HEK293 (cell line): ENCODE results near the gene SH3YL1.

ENCODE experiments used
- CTCF ChIA-PET: fragments of 350-600 bp; formaldehyde crosslinking; extraction: SDS; loops from one replicate; lab custom pipeline; 2021; ENCODE audit warnings: antibody characterized with exemption; lab: Yijun Ruan, JAX
- POLR2A ChIA-PET: fragments of 300-600 bp; formaldehyde crosslinking; extraction: SDS; loops from one replicate; lab custom pipeline; 2020; ENCODE audit warnings: antibody characterized with exemption, inconsistent platforms; lab: Yijun Ruan, JAX
- H3K27ac ChIP-seq: fragments of 200-500 bp; sonication (Bioruptor generic); 2 replicates; pipeline ENCODE4 v1.5.1; 2014; ENCODE audit warnings: low read depth, low read length, control low read depth, inconsistent platforms; ENCODE audit errors: extremely low read depth
- H3K36me3 ChIP-seq, 2 experiments: fragments of 200-500 bp in 1 of 2; sonication (Bioruptor generic) in 1 of 2; 1 replicate in 1 of 2; 2 replicates in 1 of 2; pipeline ENCODE4 v1.5.1; 2014 to 2017; ENCODE audit warnings: inconsistent platforms in 2 of 2, low read length in 2 of 2; ENCODE audit not compliant: control insufficient read depth in 2 of 2, insufficient read depth in 1 of 2
- H3K4me1 ChIP-seq: fragments of 200-500 bp; sonication (Bioruptor generic); 2 replicates; pipeline ENCODE4 v1.5.1; 2014; ENCODE audit warnings: mild to moderate bottlenecking, low read length, inconsistent platforms; ENCODE audit not compliant: control insufficient read depth, insufficient read depth
- H3K4me3 ChIP-seq: 2 replicates; pipeline ENCODE4 v1.5.1; 2011; ENCODE audit warnings: low read depth, mild to moderate bottlenecking, control low read depth, low read length, moderate library complexity
- H3K9me3 ChIP-seq: fragments of 200-500 bp; sonication (Bioruptor generic); 2 replicates; pipeline ENCODE4 v1.5.1; 2014; ENCODE audit warnings: low read depth, low read length, inconsistent platforms; ENCODE audit not compliant: control insufficient read depth, insufficient read depth
- HOXD13 ChIP-seq: sonication (generic); formaldehyde crosslinking; IDR thresholded peaks from 2 replicates; pipeline ENCODE4 v1.8.0; 2022; ENCODE audit warnings: missing genetic modification reagents, borderline replicate concordance
- KLF1 ChIP-seq: fragments of 450-650 bp; formaldehyde crosslinking; IDR thresholded peaks from 2 replicates; pipeline ENCODE4 v1.5.1; 2016; ENCODE audit warnings: missing biosample characterization, missing genetic modification characterization
- PBX3 ChIP-seq: sonication (generic); formaldehyde crosslinking; IDR thresholded peaks from 2 replicates; pipeline ENCODE4 v1.8.1; 2022; ENCODE audit warnings: mild to moderate bottlenecking, moderate library complexity, missing genetic modification reagents
- ZBTB1 ChIP-seq: fragments of 450-650 bp; formaldehyde crosslinking; IDR thresholded peaks from 2 replicates; pipeline ENCODE4 v1.5.1; 2016; ENCODE audit warnings: missing biosample characterization, missing genetic modification characterization
- ZBTB21 ChIP-seq: fragments of 450-650 bp; formaldehyde crosslinking; IDR thresholded peaks from 2 replicates; pipeline ENCODE4 v1.5.1; 2017; ENCODE audit warnings: missing biosample characterization, missing genetic modification characterization
- ZNF112 ChIP-seq: fragments of 450-650 bp; formaldehyde crosslinking; IDR thresholded peaks from 2 replicates; pipeline ENCODE4 v1.5.0; 2017; ENCODE audit warnings: missing biosample characterization, missing genetic modification characterization
- ZNF133 ChIP-seq: fragments of 450-650 bp; formaldehyde crosslinking; IDR thresholded peaks from 2 replicates; pipeline ENCODE4 v1.5.1; 2016; ENCODE audit warnings: missing biosample characterization, missing genetic modification characterization
- ZNF138 ChIP-seq: fragments of 450-650 bp; formaldehyde crosslinking; IDR thresholded peaks from 2 replicates; pipeline ENCODE4 v1.5.1; 2016; ENCODE audit warnings: missing biosample characterization, missing genetic modification characterization, borderline replicate concordance
- ZNF155 ChIP-seq: fragments of 450-650 bp; formaldehyde crosslinking; IDR thresholded peaks from 2 replicates; pipeline ENCODE4 v1.5.1; 2016; ENCODE audit warnings: missing biosample characterization, missing genetic modification characterization
- ZNF16 ChIP-seq: fragments of 450-650 bp; formaldehyde crosslinking; IDR thresholded peaks from 2 replicates; pipeline ENCODE4 v1.5.1; 2016; ENCODE audit warnings: low read depth, missing biosample characterization, missing genetic modification characterization
- ZNF169 ChIP-seq: fragments of 450-650 bp; formaldehyde crosslinking; IDR thresholded peaks from 2 replicates; pipeline ENCODE4 v1.5.1; 2016; ENCODE audit warnings: missing biosample characterization, missing genetic modification characterization
- ZNF221 ChIP-seq: fragments of 450-650 bp; formaldehyde crosslinking; IDR thresholded peaks from 2 replicates; pipeline ENCODE4 v1.5.1; 2017; ENCODE audit warnings: missing biosample characterization, missing genetic modification characterization, borderline replicate concordance
- ZNF362 ChIP-seq: fragments of 450-650 bp; formaldehyde crosslinking; IDR thresholded peaks from 2 replicates; pipeline ENCODE4 v1.5.1; 2016; ENCODE audit warnings: missing biosample characterization, missing genetic modification characterization
- ZNF433 ChIP-seq: fragments of 450-650 bp; formaldehyde crosslinking; IDR thresholded peaks from 2 replicates; pipeline ENCODE4 v1.5.1; 2016; ENCODE audit warnings: missing biosample characterization, missing genetic modification characterization, low read depth
- ZNF530 ChIP-seq: fragments of 450-650 bp; formaldehyde crosslinking; IDR thresholded peaks from 2 replicates; pipeline ENCODE4 v1.5.1; 2016; ENCODE audit warnings: low read depth, missing biosample characterization, missing genetic modification characterization
- ZNF626 ChIP-seq: fragments of 450-650 bp; sonication (Bioruptor Pico); formaldehyde crosslinking; IDR thresholded peaks from 2 replicates; pipeline ENCODE4 v1.5.1; 2018; ENCODE audit warnings: missing biosample characterization, missing genetic modification characterization, inconsistent platforms
- ZNF654 ChIP-seq: fragments of 450-650 bp; formaldehyde crosslinking; IDR thresholded peaks from 2 replicates; pipeline ENCODE4 v1.5.1; 2016; ENCODE audit warnings: low read depth, missing biosample characterization, missing genetic modification characterization
- ZNF660 ChIP-seq: fragments of 450-650 bp; IDR thresholded peaks from 2 replicates; pipeline ENCODE4 v1.5.1; 2018; ENCODE audit warnings: missing biosample characterization, mild to moderate bottlenecking, missing genetic modification characterization
- ZNF701 ChIP-seq: fragments of 450-650 bp; formaldehyde crosslinking; IDR thresholded peaks from 2 replicates; pipeline ENCODE4 v1.5.1; 2016; ENCODE audit warnings: missing biosample characterization, missing genetic modification characterization
- ZNF76 ChIP-seq: fragments of 450-650 bp; formaldehyde crosslinking; IDR thresholded peaks from 2 replicates; pipeline ENCODE4; 2016; ENCODE audit warnings: low read depth, missing biosample characterization, missing genetic modification characterization, borderline replicate concordance
- ZNF791 ChIP-seq: fragments of 450-650 bp; formaldehyde crosslinking; IDR thresholded peaks from 2 replicates; pipeline ENCODE4 v1.5.1; 2016; ENCODE audit warnings: missing biosample characterization, missing genetic modification characterization
- ZNF792 ChIP-seq: fragments of 450-650 bp; formaldehyde crosslinking; IDR thresholded peaks from 2 replicates; pipeline ENCODE4 v1.5.1; 2016; ENCODE audit warnings: missing biosample characterization, missing genetic modification characterization
- ZSCAN16 ChIP-seq: fragments of 450-650 bp; formaldehyde crosslinking; IDR thresholded peaks from 2 replicates; pipeline ENCODE4 v1.5.1; 2016; ENCODE audit warnings: missing biosample characterization, missing genetic modification characterization
- ZSCAN30 ChIP-seq: fragments of 450-650 bp; IDR thresholded peaks from 2 replicates; pipeline ENCODE4 v1.5.1; 2018; ENCODE audit warnings: missing biosample characterization, mild to moderate bottlenecking, missing genetic modification characterization, moderate library complexity
- TF ChIP-seq, protein P1 (sequence below): fragments of 450-650 bp; formaldehyde crosslinking; IDR thresholded peaks from 2 replicates; pipeline ENCODE4 v1.5.1; 2016; ENCODE audit warnings: missing biosample characterization, missing genetic modification characterization, borderline replicate concordance
- TF ChIP-seq, protein P2 (sequence below): fragments of 450-650 bp; formaldehyde crosslinking; IDR thresholded peaks from 2 replicates; pipeline ENCODE4; 2016; ENCODE audit warnings: missing biosample characterization, missing genetic modification characterization

The SH3YL1 gene

GRCh38 chr2:208335-208734, 55.5 kb downstream of the SH3YL1 start:
- no peaks in the 10 kb centered on the region for H3K36me3 ChIP-seq
- TF ChIP-seq ZBTB21 (tag by site-specific recombination) = no peak
- TF ChIP-seq ZNF660 (tag by site-specific recombination) = no peak
- TF ChIP-seq ZBTB1 = no peak
- TF ChIP-seq ZNF76 (tag by site-specific recombination) = no peak
- TF ChIP-seq ZNF530 (tag by site-specific recombination) = no peak
- TF ChIP-seq ZNF362 = no peak
- TF ChIP-seq ZNF701 (tag by site-specific recombination) = no peak
- TF ChIP-seq KLF1 (tag by site-specific recombination) = no peak
- TF ChIP-seq, all 188 proteins: peak for 0
- no peak overlapping the region for H3K4me3 ChIP-seq
- H3K4me1 ChIP-seq = no peaks in the 10 kb centered on the region
- ChIA-PET CTCF (interaction anchor here (0.6 kb wide), 1 partner anchor 112 kb away, joined by 4 read pairs; no protein-coding TSS in a partner anchor), POLR2A (no interaction called here)
- H3K27ac ChIP-seq = no peak overlapping the region
- H3K9me3 ChIP-seq = no peaks in the 10 kb centered on the region

DNA sequence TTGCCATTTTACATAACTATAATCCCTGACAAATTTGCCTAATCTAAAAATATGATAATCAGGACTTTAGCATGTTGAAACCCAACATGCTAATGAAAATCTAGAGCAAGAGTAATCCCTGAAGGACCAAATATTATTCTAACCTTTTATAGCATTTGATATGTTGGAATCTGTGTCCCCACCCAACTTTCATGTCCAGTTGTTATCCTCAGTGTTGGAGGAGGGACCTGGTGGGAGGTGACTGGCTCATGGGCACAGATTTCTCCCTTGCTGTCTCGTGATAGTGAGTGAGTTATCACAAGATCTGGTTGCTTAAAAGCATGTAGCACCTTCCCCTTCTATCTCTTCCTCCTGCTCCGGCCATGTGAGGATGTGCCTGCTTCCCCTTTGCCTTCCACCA, 59.8 kb downstream of the SH3YL1 start:
- Histone ChIP-seq H3K9me3 (no peaks in the 10 kb centered on the region), H3K4me3 (no peak overlapping the region)
- TF ChIP-seq ZNF654 (tag by site-specific recombination) (no peak), ZSCAN30 (no peak), ZNF138 (tag by site-specific recombination) (no peak), ZNF530 (tag by site-specific recombination) (no peak), ZNF626 (tag by site-specific recombination) (no peak), ZNF112 (tag by site-specific recombination) (no peak), ZNF155 (tag by site-specific recombination) (no peak), HOXD13 (no peak), PBX3 (CRISPR knock-in tag) (no peak), ZNF792 (tag by site-specific recombination) (no peak), ZSCAN16 (no peak), ZNF16 (tag by site-specific recombination) (no peak), ZNF169 (tag by site-specific recombination) (no peak), ZNF221 (tag by site-specific recombination) (no peak), ZNF133 (tag by site-specific recombination) (no peak), ZNF791 (tag by site-specific recombination) (no peak), ZNF433 (tag by site-specific recombination) (no peak)
- TF ChIP-seq, protein P1, sequence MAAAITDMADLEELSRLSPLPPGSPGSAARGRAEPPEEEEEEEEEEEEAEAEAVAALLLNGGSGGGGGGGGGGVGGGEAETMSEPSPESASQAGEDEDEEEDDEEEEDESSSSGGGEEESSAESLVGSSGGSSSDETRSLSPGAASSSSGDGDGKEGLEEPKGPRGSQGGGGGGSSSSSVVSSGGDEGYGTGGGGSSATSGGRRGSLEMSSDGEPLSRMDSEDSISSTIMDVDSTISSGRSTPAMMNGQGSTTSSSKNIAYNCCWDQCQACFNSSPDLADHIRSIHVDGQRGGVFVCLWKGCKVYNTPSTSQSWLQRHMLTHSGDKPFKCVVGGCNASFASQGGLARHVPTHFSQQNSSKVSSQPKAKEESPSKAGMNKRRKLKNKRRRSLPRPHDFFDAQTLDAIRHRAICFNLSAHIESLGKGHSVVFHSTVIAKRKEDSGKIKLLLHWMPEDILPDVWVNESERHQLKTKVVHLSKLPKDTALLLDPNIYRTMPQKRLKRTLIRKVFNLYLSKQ = no peak
- TF ChIP-seq, protein P2, sequence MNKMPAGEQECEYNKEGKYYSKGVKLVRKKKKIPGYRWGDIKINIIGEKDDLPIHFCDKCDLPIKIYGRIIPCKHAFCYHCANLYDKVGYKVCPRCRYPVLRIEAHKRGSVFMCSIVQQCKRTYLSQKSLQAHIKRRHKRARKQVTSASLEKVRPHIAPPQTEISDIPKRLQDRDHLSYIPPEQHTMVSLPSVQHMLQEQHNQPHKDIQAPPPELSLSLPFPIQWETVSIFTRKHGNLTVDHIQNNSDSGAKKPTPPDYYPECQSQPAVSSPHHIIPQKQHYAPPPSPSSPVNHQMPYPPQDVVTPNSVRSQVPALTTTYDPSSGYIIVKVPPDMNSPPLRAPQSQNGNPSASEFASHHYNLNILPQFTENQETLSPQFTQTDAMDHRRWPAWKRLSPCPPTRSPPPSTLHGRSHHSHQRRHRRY (tag by site-specific recombination) = no peak
- TF ChIP-seq, all 188 proteins: peak for 0
- Histone ChIP-seq H3K27ac (no peak overlapping the region), H3K4me1 (no peaks in the 10 kb centered on the region), H3K36me3 (no peaks in the 10 kb centered on the region)
- CTCF ChIA-PET = no interaction called here
- POLR2A ChIA-PET = no interaction called here
